ENCODE results near the gene THADA.

THADA gene

GRCh38 chr2:43324259-43325106 lies 271.4 kb downstream of the THADA start:
- no peak for TF ChIP-seq SUZ12 (IDR thresholded peaks at IDR 0.05; ENCODE audit: extremely low read depth, insufficient read depth, insufficient read length)
- TF ChIP-seq YY1 (IDR thresholded peaks at IDR 0.05; ENCODE audit: insufficient read depth, insufficient read length) = no peak
- no peak for TF ChIP-seq ZNF274 (IDR thresholded peaks at IDR 0.05; ENCODE audit: low read depth, low read length)
- no peak overlapping the region for H3K9ac ChIP-seq (ENCODE audit: insufficient read length, low read depth)

GRCh38 chr2:43323857-43324256 lies 272.0 kb downstream of the THADA start:
- Histone ChIP-seq H3K4me3 (ENCODE audit: insufficient read length, low read depth) (no peak overlapping the region), H3K9me3 (ENCODE audit: insufficient read depth, low read length) (no peaks in the 10 kb centered on the region), H3K36me3 (ENCODE audit: insufficient read depth, insufficient read length, low read length) (peaks cover 7% of the 10 kb centered on the region), H3K27me3 (ENCODE audit: insufficient read depth, insufficient read length) (no peaks in the 10 kb centered on the region), H3K9ac (ENCODE audit: insufficient read length, low read depth) (no peak overlapping the region), H3K4me1 (ENCODE audit: insufficient read depth, insufficient read length) (no peaks in the 10 kb centered on the region)
- no peak for DNase-seq (ENCODE audit: low read depth, low spot score)
- TF ChIP-seq YY1 (IDR thresholded peaks at IDR 0.05; ENCODE audit: insufficient read depth, insufficient read length) (no peak), SUZ12 (IDR thresholded peaks at IDR 0.05; ENCODE audit: extremely low read depth, insufficient read depth, insufficient read length) (no peak), ZNF274 (IDR thresholded peaks at IDR 0.05; ENCODE audit: low read depth, low read length) (no peak)

More at GRCh38 chr2:43324259-43325106, 271.4 kb downstream of the THADA start:
- peaks cover 7% of the 10 kb centered on the region for H3K36me3 ChIP-seq (ENCODE audit: insufficient read depth, insufficient read length, low read length)
- no peaks in the 10 kb centered on the region for H3K9me3 ChIP-seq (ENCODE audit: insufficient read depth, low read length)
- H3K4me1 ChIP-seq (ENCODE audit: insufficient read depth, insufficient read length) = no peaks in the 10 kb centered on the region
- DNase-seq (ENCODE audit: low read depth, low spot score) = no peak
- no peaks in the 10 kb centered on the region for H3K27me3 ChIP-seq (ENCODE audit: insufficient read depth, insufficient read length)
- H3K4me3 ChIP-seq (ENCODE audit: insufficient read length, low read depth) = no peak overlapping the region

GRCh38 chr2:43321446-43321845 lies 274.4 kb downstream of the THADA start:
- peaks cover 7% of the 10 kb centered on the region for H3K36me3 ChIP-seq (ENCODE audit: insufficient read depth, insufficient read length, low read length)
- H3K4me1 ChIP-seq (ENCODE audit: insufficient read depth, insufficient read length) = no peaks in the 10 kb centered on the region
- H3K9me3 ChIP-seq (ENCODE audit: insufficient read depth, low read length) = no peaks in the 10 kb centered on the region
- no peak overlapping the region for H3K9ac ChIP-seq (ENCODE audit: insufficient read length, low read depth)
- TF ChIP-seq YY1 (IDR thresholded peaks at IDR 0.05; ENCODE audit: insufficient read depth, insufficient read length) = no peak
- TF ChIP-seq ZNF274 (IDR thresholded peaks at IDR 0.05; ENCODE audit: low read depth, low read length) = no peak
- TF ChIP-seq SUZ12 (IDR thresholded peaks at IDR 0.05; ENCODE audit: extremely low read depth, insufficient read depth, insufficient read length) = no peak
- no peak for DNase-seq (ENCODE audit: low read depth, low spot score)
- H3K4me3 ChIP-seq (ENCODE audit: insufficient read length, low read depth) = no peak overlapping the region
- H3K27me3 ChIP-seq (ENCODE audit: insufficient read depth, insufficient read length) = no peaks in the 10 kb centered on the region

- no peaks in the 10 kb centered on the region for H3K9me3 ChIP-seq (ENCODE audit: insufficient read depth, low read length)
- DNase-seq (ENCODE audit: low read depth, low spot score) = no peak
- TF ChIP-seq YY1 (IDR thresholded peaks at IDR 0.05; ENCODE audit: insufficient read depth, insufficient read length) (no peak), SUZ12 (IDR thresholded peaks at IDR 0.05; ENCODE audit: extremely low read depth, insufficient read depth, insufficient read length) (no peak), ZNF274 (IDR thresholded peaks at IDR 0.05; ENCODE audit: low read depth, low read length) (no peak)
- H3K9ac ChIP-seq (ENCODE audit: insufficient read length, low read depth) = no peak overlapping the region
- H3K36me3 ChIP-seq (ENCODE audit: insufficient read depth, insufficient read length, low read length) = peaks cover 7% of the 10 kb centered on the region
- H3K27me3 ChIP-seq (ENCODE audit: insufficient read depth, insufficient read length) = no peaks in the 10 kb centered on the region
- H3K4me3 ChIP-seq (ENCODE audit: insufficient read length, low read depth) = no peak overlapping the region
- H3K4me1 ChIP-seq (ENCODE audit: insufficient read depth, insufficient read length) = no peaks in the 10 kb centered on the region
Observed at GRCh38 chr2:43319541-43319940, 276.3 kb downstream of the THADA start.

- Histone ChIP-seq H3K4me3 (ENCODE audit: insufficient read length, low read depth) (no peak overlapping the region), H3K27me3 (ENCODE audit: insufficient read depth, insufficient read length) (no peaks in the 10 kb centered on the region), H3K36me3 (ENCODE audit: insufficient read depth, insufficient read length, low read length) (peaks cover 7% of the 10 kb centered on the region), H3K9ac (ENCODE audit: insufficient read length, low read depth) (no peak overlapping the region), H3K4me1 (ENCODE audit: insufficient read depth, insufficient read length) (no peaks in the 10 kb centered on the region), H3K9me3 (ENCODE audit: insufficient read depth, low read length) (no peaks in the 10 kb centered on the region)
- TF ChIP-seq ZNF274 (IDR thresholded peaks at IDR 0.05; ENCODE audit: low read depth, low read length) (no peak), YY1 (IDR thresholded peaks at IDR 0.05; ENCODE audit: insufficient read depth, insufficient read length) (no peak), SUZ12 (IDR thresholded peaks at IDR 0.05; ENCODE audit: extremely low read depth, insufficient read depth, insufficient read length) (no peak)
- DNase-seq (ENCODE audit: low read depth, low spot score) = no peak
Observed at GRCh38 chr2:43318791-43319190, 277.0 kb downstream of the THADA start.

GRCh38 chr2:43317680-43318079 lies 278.2 kb downstream of the THADA start:
- H3K9me3 ChIP-seq (ENCODE audit: insufficient read depth, low read length) = no peaks in the 10 kb centered on the region
- H3K4me3 ChIP-seq (ENCODE audit: insufficient read length, low read depth) = no peak overlapping the region
- peaks cover 7% of the 10 kb centered on the region for H3K36me3 ChIP-seq (ENCODE audit: insufficient read depth, insufficient read length, low read length)
- H3K27me3 ChIP-seq (ENCODE audit: insufficient read depth, insufficient read length) = no peaks in the 10 kb centered on the region
- H3K9ac ChIP-seq (ENCODE audit: insufficient read length, low read depth) = no peak overlapping the region
- TF ChIP-seq YY1 (IDR thresholded peaks at IDR 0.05; ENCODE audit: insufficient read depth, insufficient read length) = no peak
- no peak for TF ChIP-seq SUZ12 (IDR thresholded peaks at IDR 0.05; ENCODE audit: extremely low read depth, insufficient read depth, insufficient read length)
- no peak for TF ChIP-seq ZNF274 (IDR thresholded peaks at IDR 0.05; ENCODE audit: low read depth, low read length)
- H3K4me1 ChIP-seq (ENCODE audit: insufficient read depth, insufficient read length) = no peaks in the 10 kb centered on the region
- no peak for DNase-seq (ENCODE audit: low read depth, low spot score)

- no peak for DNase-seq (ENCODE audit: low read depth, low spot score)
- H3K4me1 ChIP-seq (ENCODE audit: insufficient read depth, insufficient read length) = no peaks in the 10 kb centered on the region
- no peaks in the 10 kb centered on the region for H3K9me3 ChIP-seq (ENCODE audit: insufficient read depth, low read length)
- no peaks in the 10 kb centered on the region for H3K27me3 ChIP-seq (ENCODE audit: insufficient read depth, insufficient read length)
- peaks cover 7% of the 10 kb centered on the region for H3K36me3 ChIP-seq (ENCODE audit: insufficient read depth, insufficient read length, low read length)
- H3K4me3 ChIP-seq (ENCODE audit: insufficient read length, low read depth) = no peak overlapping the region
- TF ChIP-seq SUZ12 (IDR thresholded peaks at IDR 0.05; ENCODE audit: extremely low read depth, insufficient read depth, insufficient read length) = no peak
- TF ChIP-seq YY1 (IDR thresholded peaks at IDR 0.05; ENCODE audit: insufficient read depth, insufficient read length) = no peak
- no peak for TF ChIP-seq ZNF274 (IDR thresholded peaks at IDR 0.05; ENCODE audit: low read depth, low read length)
- no peak overlapping the region for H3K9ac ChIP-seq (ENCODE audit: insufficient read length, low read depth)
Observed at GRCh38 chr2:43317194-43317593, 278.6 kb downstream of the THADA start.

Measured in NT2/D1 (cell line).